K562 (cell line): ENCODE results near the gene LSM6. TPM values are rescaled to one million over a fixed set of nuclear protein-coding genes. Genes with fewer than 3 reads are reported as not detected.

Experiments
- ATAC-seq: fragments of 200-7000 bp; cut with Tn5 transposase; 3 replicates; pipeline ENCODE4 v1.9.1; 2020; ENCODE audit warnings: moderate library complexity
- BruUV-seq: library from RNA; stranded (reverse); fragments of 400-500 nt; replicated peaks from 2 replicates; lab custom pipeline; 2021; lab: Mats Ljungman, UMichigan
- CTCF ChIA-PET: fragments of 300-600 bp; formaldehyde crosslinking; extraction: SDS; loops from one replicate; lab custom pipeline; 2021; ENCODE audit warnings: low intra/inter-chr PET ratio; lab: Yijun Ruan, JAX
- POLR2A ChIA-PET: fragments of 300-600, 350-650 bp; sonication (Branson Sonifier 250); formaldehyde crosslinking; extraction: SDS; loops from one replicate; lab custom pipeline; 2021; ENCODE audit warnings: antibody characterized with exemption, inconsistent platforms; lab: Yijun Ruan, JAX
- DNase-seq, 4 experiments: peaks; one replicate each; pipeline versions ENCODE4 v3.0.0 to v3.0.0-alpha.2; 2011 to 2018; ENCODE audit warnings: low spot score in 3 of 4, mixed read lengths in 3 of 4; ENCODE audit errors: extremely low read depth in 1 of 4
- FAIRE-seq: peaks from 2 replicates; lab custom pipeline; 2011; peaks lifted over from hg19 to GRCh38; lab: Jason Lieb, UNC
- H2AFZ ChIP-seq: 2 replicates; pipeline ENCODE4 v1.6.0; 2011; ENCODE audit warnings: low read depth, low read length, control low read depth, inconsistent platforms
- H3K27ac ChIP-seq: fragments of 200-600 bp; 3 replicates; pipeline ENCODE4 v1.8.0; 2011; ENCODE audit warnings: low read depth, mild to moderate bottlenecking, control low read depth, inconsistent platforms, low read length, moderate library complexity, mixed read lengths; ENCODE audit errors: extremely low read depth
- H3K27me3 ChIP-seq, 2 experiments: fragments of 300-600 bp in 1 of 2; 2 replicates in 1 of 2; 3 replicates in 1 of 2; pipeline versions ENCODE4 v1.6.0 to v1.8.0; 2011; ENCODE audit warnings: inconsistent platforms in 2 of 2, low read length in 2 of 2, mild to moderate bottlenecking in 1 of 2, mixed read lengths in 1 of 2, moderate library complexity in 1 of 2; ENCODE audit not compliant: control insufficient read depth in 2 of 2, insufficient read depth in 2 of 2
- H3K36me3 ChIP-seq: fragments of 300-600 bp; 3 replicates; pipeline ENCODE4 v1.8.0; 2011; ENCODE audit warnings: mild to moderate bottlenecking, low read length, inconsistent platforms; ENCODE audit not compliant: control insufficient read depth, insufficient read depth
- H3K4me1 ChIP-seq, 2 experiments: fragments of 200-600 bp in 1 of 2; replicated peaks in 1 of 2; 2 replicates in 1 of 2; 3 replicates in 1 of 2; pipeline versions ENCODE4 v1.5.1 to v1.8.0; 2011; ENCODE audit warnings: inconsistent platforms in 2 of 2, low read length in 2 of 2, mild to moderate bottlenecking in 1 of 2, mixed read lengths in 1 of 2, moderate library complexity in 1 of 2; ENCODE audit not compliant: control insufficient read depth in 2 of 2, insufficient read depth in 2 of 2
- H3K4me2 ChIP-seq: 2 replicates; pipeline ENCODE4 v1.6.1; 2011; ENCODE audit warnings: low read length, control low read depth, inconsistent platforms, mixed read lengths; ENCODE audit not compliant: insufficient read depth
- H3K4me3 ChIP-seq: fragments of 200-600 bp; sonication (generic), shearing (Covaris generic); 2 replicates; pipeline ENCODE4 v1.5.1; 2016; ENCODE audit warnings: control low read depth, inconsistent platforms
- H3K79me2 ChIP-seq: fragments of 200-600 bp; 3 replicates; pipeline ENCODE4 v1.8.0; 2011; ENCODE audit warnings: low read length, inconsistent platforms; ENCODE audit not compliant: control insufficient read depth, insufficient read depth
- H3K9ac ChIP-seq, 2 experiments: 2 replicates each; pipeline versions ENCODE4 v1.6.0 to v1.6.1; 2011; ENCODE audit warnings: low read depth in 2 of 2, low read length in 2 of 2, control low read depth in 1 of 2, inconsistent platforms in 1 of 2, mild to moderate bottlenecking in 1 of 2, mixed read lengths in 1 of 2; ENCODE audit not compliant: insufficient read depth in 1 of 2
- H3K9me1 ChIP-seq: one replicate; pipeline ENCODE4 v1.6.0; 2011; ENCODE audit warnings: inconsistent platforms, mild to moderate bottlenecking, low read length, moderate library complexity; ENCODE audit not compliant: control insufficient read depth, insufficient read depth
- H3K9me3 ChIP-seq: replicated peaks from 2 replicates; pipeline ENCODE4 v1.5.1; 2011; ENCODE audit warnings: low read depth, low read length, inconsistent platforms; ENCODE audit not compliant: control insufficient read depth, insufficient read depth
- H4K20me1 ChIP-seq: replicated peaks from 2 replicates; pipeline ENCODE4 v1.6.1; 2011; ENCODE audit warnings: low read length, inconsistent platforms, mixed read lengths; ENCODE audit not compliant: control insufficient read depth, insufficient read depth
- CXXC5 ChIP-seq: fragments of 250-450 bp; sonication (Bioruptor Pico); IDR thresholded peaks from 2 replicates; pipeline ENCODE4 v1.8.0; 2022; ENCODE audit warnings: inconsistent platforms, mild to moderate bottlenecking, moderate library complexity
- PRDM10 ChIP-seq: fragments of 450-650 bp; IDR thresholded peaks from 2 replicates; pipeline ENCODE4 v1.6.1; 2018; ENCODE audit not compliant: partially characterized antibody
- SETDB1 ChIP-seq: IDR thresholded peaks from one replicate; pipeline ENCODE4 v1.6.1; 2012; ENCODE audit warnings: low read length, control low read depth, inconsistent platforms
- THAP7 ChIP-seq: fragments of 250-450 bp; sonication (Bioruptor Pico); IDR thresholded peaks from 2 replicates; pipeline ENCODE4 v1.5.0; 2021
- ZNF175 ChIP-seq: fragments of 200-800 bp; sonication (Bioruptor generic); IDR thresholded peaks from 2 replicates; pipeline ENCODE4 v1.6.1; 2016; ENCODE audit warnings: low read depth, mild to moderate bottlenecking, missing genetic modification characterization, missing compliant biosample characterization
- ZNF217 ChIP-seq: sonication (generic); formaldehyde crosslinking; IDR thresholded peaks from 2 replicates; pipeline ENCODE4 v1.8.0; 2022; ENCODE audit warnings: mild to moderate bottlenecking, missing genetic modification reagents
- ZNF324 ChIP-seq: fragments of 250-450 bp; sonication (Bioruptor Pico); IDR thresholded peaks from 2 replicates; pipeline ENCODE4 v1.4.0; 2020; ENCODE audit warnings: mild to moderate bottlenecking
- ZNF589 ChIP-seq: fragments of 200-800 bp; sonication (Bioruptor generic); IDR thresholded peaks from 2 replicates; pipeline ENCODE4 v1.6.1; 2016; ENCODE audit warnings: low read depth, missing genetic modification characterization, missing compliant biosample characterization
- WGBS: fragments of 100-300 bp; shearing (Covaris generic); methylation state at CpG from one replicate; pipeline ENCODE4 v1.1.6; 2016; ENCODE audit warnings: low coverage, mixed read lengths; ENCODE audit not compliant: insufficient coverage; ENCODE audit errors: missing lambda C conversion rate; 5-methylcytosine and 5-hydroxymethylcytosine counted together
- in situ Hi-C: fragments of 300-500 bp; cut with MboI; formaldehyde crosslinking; loops from 4 replicates; pipeline ENCODE4 v1.15.0; 2018; ENCODE audit warnings: inconsistent platforms, mixed read lengths
- intact Hi-C: fragments of 100-400 bp; cut with micrococcal nuclease; formaldehyde crosslinking; loops from 2 replicates; pipeline ENCODE4 v1.14.2; 2022
- polyA plus RNA-seq, 8 experiments: library from polyadenylated mRNA; depleted of rRNA in 4 of 8; stranded (reverse) in 5 of 8; unstranded in 3 of 8; fragments of >200 nt; fragmentation: Nextera tagmentation in 2 of 8; fragmentation: Illumina TruSeq in 1 of 8; extraction: Ambion mirVana in 2 of 8; extraction: Trizol in 1 of 8; gene quantifications; 2 replicates each; pipeline versions ENCODE4 v1.2.1 to v1.2.3, GENCODE V29; 2011 to 2014; ENCODE audit warnings: inconsistent platforms in 1 of 8, missing spikeins in 1 of 8
- total RNA-seq, 7 experiments: library from RNA; depleted of rRNA in 6 of 7; stranded (reverse); fragments of >200 nt in 6 of 7; fragmentation: Illumina TruSeq in 2 of 7; extraction: Trizol in 2 of 7; gene quantifications; 2 replicates each; pipeline versions ENCODE4 v1.2.1 to v1.2.3, GENCODE V29; 2011 to 2021; ENCODE audit warnings: low replicate concordance in 1 of 7
- TF ChIP-seq, protein P1 (sequence below): sonication (generic); formaldehyde crosslinking; IDR thresholded peaks from 2 replicates; pipeline ENCODE4 v1.8.0; 2022; ENCODE audit warnings: mild to moderate bottlenecking, missing genetic modification reagents

The LSM6 gene
- total and polyA plus RNA-seq, 9 of the 15 experiments (the other 6 are each of a cell fraction or from before 2014, with no cell fraction given) = 39.9 to 150 (median 97.4) TPM

DNA sequence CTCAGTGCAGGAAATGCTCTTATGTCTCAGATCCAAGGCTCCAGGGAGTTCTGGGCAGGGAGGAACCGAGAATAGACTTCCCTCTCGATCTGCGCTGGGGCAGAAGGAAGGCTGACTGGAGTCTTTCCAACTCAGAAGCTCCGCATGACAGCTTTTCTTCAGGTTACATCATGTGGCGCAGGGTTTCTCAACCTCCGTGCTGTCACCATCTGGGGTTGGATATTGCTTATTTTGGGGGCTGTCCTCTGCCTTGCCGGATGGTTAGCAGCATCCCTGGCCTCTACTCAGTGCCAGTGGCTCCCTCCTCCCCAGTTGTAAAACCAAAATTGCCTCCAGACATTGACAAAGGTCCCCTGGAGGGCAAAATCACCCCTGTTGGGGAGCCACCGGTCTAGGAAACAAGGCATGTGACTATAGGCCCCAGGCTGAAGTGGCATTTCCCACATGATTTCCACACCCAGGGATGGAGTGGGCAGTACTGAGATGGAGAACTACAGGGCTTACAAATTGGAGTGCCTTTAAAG lies 60.2 kb downstream of the LSM6 start (continued):
- no peak for TF ChIP-seq SETDB1
- TF ChIP-seq ZNF324 = no peak
- TF ChIP-seq THAP7 (CRISPR knock-in tag) = no peak

- no peak overlapping the region for H3K4me3 ChIP-seq
- H2AFZ ChIP-seq = no peak overlapping the region
- intact Hi-C loops = no loop called here
- TF ChIP-seq, protein P1, sequence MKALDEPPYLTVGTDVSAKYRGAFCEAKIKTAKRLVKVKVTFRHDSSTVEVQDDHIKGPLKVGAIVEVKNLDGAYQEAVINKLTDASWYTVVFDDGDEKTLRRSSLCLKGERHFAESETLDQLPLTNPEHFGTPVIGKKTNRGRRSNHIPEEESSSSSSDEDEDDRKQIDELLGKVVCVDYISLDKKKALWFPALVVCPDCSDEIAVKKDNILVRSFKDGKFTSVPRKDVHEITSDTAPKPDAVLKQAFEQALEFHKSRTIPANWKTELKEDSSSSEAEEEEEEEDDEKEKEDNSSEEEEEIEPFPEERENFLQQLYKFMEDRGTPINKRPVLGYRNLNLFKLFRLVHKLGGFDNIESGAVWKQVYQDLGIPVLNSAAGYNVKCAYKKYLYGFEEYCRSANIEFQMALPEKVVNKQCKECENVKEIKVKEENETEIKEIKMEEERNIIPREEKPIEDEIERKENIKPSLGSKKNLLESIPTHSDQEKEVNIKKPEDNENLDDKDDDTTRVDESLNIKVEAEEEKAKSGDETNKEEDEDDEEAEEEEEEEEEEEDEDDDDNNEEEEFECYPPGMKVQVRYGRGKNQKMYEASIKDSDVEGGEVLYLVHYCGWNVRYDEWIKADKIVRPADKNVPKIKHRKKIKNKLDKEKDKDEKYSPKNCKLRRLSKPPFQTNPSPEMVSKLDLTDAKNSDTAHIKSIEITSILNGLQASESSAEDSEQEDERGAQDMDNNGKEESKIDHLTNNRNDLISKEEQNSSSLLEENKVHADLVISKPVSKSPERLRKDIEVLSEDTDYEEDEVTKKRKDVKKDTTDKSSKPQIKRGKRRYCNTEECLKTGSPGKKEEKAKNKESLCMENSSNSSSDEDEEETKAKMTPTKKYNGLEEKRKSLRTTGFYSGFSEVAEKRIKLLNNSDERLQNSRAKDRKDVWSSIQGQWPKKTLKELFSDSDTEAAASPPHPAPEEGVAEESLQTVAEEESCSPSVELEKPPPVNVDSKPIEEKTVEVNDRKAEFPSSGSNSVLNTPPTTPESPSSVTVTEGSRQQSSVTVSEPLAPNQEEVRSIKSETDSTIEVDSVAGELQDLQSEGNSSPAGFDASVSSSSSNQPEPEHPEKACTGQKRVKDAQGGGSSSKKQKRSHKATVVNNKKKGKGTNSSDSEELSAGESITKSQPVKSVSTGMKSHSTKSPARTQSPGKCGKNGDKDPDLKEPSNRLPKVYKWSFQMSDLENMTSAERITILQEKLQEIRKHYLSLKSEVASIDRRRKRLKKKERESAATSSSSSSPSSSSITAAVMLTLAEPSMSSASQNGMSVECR (CRISPR knock-in tag) = no peak
- no peak for TF ChIP-seq ZNF217 (CRISPR knock-in tag)
- TF ChIP-seq ZNF589 (CRISPR knock-in tag) = 0 out of 2 replicates have a peak, but pooled peaks have one; percentile 0
- 0 out of 2 replicates have a peak, but pooled peaks have one; percentile 2 for TF ChIP-seq CXXC5 (CRISPR knock-in tag)
- TF ChIP-seq PRDM10 = peak; percentile 70
- peak; percentile 11; the same call in 1 of the 2 replicates for TF ChIP-seq ZNF175 (CRISPR knock-in tag)
- TF ChIP-seq, all 486 proteins: peak for 4
- Histone ChIP-seq H3K27ac (no peak overlapping the region; the same call in 2 of the 3 replicates), H3K27me3 (peaks cover 0 to 38% of the 10 kb centered on the region in 2 experiments; a peak in 3 of 5 replicates), H3K9ac (no peak overlapping the region), H3K9me1 (no peaks in the 10 kb centered on the region), H3K36me3 (no peaks in the 10 kb centered on the region), H4K20me1 (no peaks in the 10 kb centered on the region), H3K4me1 (no peaks in the 10 kb centered on the region), H3K9me3 (no peaks in the 10 kb centered on the region), H3K4me2 (no peak overlapping the region), H3K79me2 (no peaks in the 10 kb centered on the region)
- DNase-seq = no peak
- POLR2A ChIA-PET = no interaction called here
- 11% methylated on average over 5 of the region's 5 CpGs for WGBS
- no peak for ATAC-seq
- FAIRE-seq = no peak
- no TSS peak for BruUV-seq
- CTCF ChIA-PET = no interaction called here
- in situ Hi-C loops = no loop called here
Observed at GRCh38 chr4:146236216-146236615, 60.7 kb downstream of the LSM6 start.
